ENCODE measurements around the gene LHFPL6. TPM values are rescaled to one million over a fixed set of nuclear protein-coding genes. Genes with fewer than 3 reads are reported as not detected.

The LHFPL6 gene
- total RNA-seq, 1 donor from 2014 or later: 4.8 TPM

GRCh38 chr13:39565036-39565949 is 37.7 kb downstream of the LHFPL6 start:
- H3K9me3 Mint-ChIP-seq: no peaks in the 10 kb centered on the region
- peaks cover 4% of the 10 kb centered on the region for H3K27me3 Mint-ChIP-seq (ENCODE audit: insufficient read depth)
- DNase-seq (ENCODE audit: low spot score): no peak
- H3K27ac Mint-ChIP-seq: no peak overlapping the region
- no peaks in the 10 kb centered on the region for H3K36me3 Mint-ChIP-seq (ENCODE audit: low read depth)
- H3K4me1 Mint-ChIP-seq (ENCODE audit: low read depth): no peaks in the 10 kb centered on the region
- H3K4me3 Mint-ChIP-seq: no peak overlapping the region
- intact Hi-C loops (cut with micrococcal nuclease): no loop called here

- intact Hi-C loops (cut with micrococcal nuclease): no loop called here
- H3K4me3 Mint-ChIP-seq: no peak overlapping the region
Measured at GRCh38 chr13:39563470-39563735, 39.6 kb downstream of the LHFPL6 start.

GRCh38 chr13:39561971-39562370 is 41.0 kb downstream of the LHFPL6 start:
- intact Hi-C loops (cut with micrococcal nuclease): no loop called here
- Mint-ChIP-seq H3K4me1 (ENCODE audit: low read depth) (no peaks in the 10 kb centered on the region), H3K27me3 (ENCODE audit: insufficient read depth) (peaks cover 4% of the 10 kb centered on the region)

More at GRCh38 chr13:39563470-39563735, 39.6 kb downstream of the LHFPL6 start:
- DNase-seq (ENCODE audit: low spot score): no peak
- Mint-ChIP-seq H3K4me1 (ENCODE audit: low read depth) (no peaks in the 10 kb centered on the region), H3K9me3 (no peaks in the 10 kb centered on the region), H3K27ac (no peak overlapping the region), H3K27me3 (ENCODE audit: insufficient read depth) (peaks cover 4% of the 10 kb centered on the region), H3K36me3 (ENCODE audit: low read depth) (no peaks in the 10 kb centered on the region)

DNA sequence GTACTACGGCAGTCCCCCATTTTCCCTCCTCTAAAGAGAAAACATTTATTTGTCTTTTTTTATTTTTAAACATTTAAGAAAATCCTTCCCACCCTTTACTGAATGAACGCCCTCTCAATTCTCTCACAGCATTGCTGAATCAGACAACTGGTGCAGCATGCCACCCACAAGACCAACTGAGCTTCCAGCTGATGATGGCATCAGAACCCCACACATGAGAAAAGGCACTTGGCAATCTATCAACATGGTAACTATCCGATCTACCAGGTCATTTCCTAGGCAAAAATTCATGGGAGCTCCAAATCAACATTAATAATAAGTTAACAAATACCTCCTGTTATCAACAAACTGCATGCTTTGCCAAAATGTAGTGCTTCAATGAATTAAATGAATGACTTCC is 43.1 kb downstream of the LHFPL6 start:
- Mint-ChIP-seq H3K4me1 (ENCODE audit: low read depth) (no peaks in the 10 kb centered on the region), H3K27me3 (ENCODE audit: insufficient read depth) (peaks cover 4% of the 10 kb centered on the region), H3K36me3 (ENCODE audit: low read depth) (no peaks in the 10 kb centered on the region), H3K9me3 (no peaks in the 10 kb centered on the region), H3K4me3 (no peak overlapping the region), H3K27ac (no peak overlapping the region)
- intact Hi-C loops (cut with micrococcal nuclease): no loop called here
- no peak for DNase-seq (ENCODE audit: low spot score)

More at GRCh38 chr13:39561971-39562370, 41.0 kb downstream of the LHFPL6 start:
- no peaks in the 10 kb centered on the region for H3K9me3 Mint-ChIP-seq
- H3K4me3 Mint-ChIP-seq: no peak overlapping the region
- no peak for DNase-seq (ENCODE audit: low spot score)
- H3K27ac Mint-ChIP-seq: no peak overlapping the region
- no peaks in the 10 kb centered on the region for H3K36me3 Mint-ChIP-seq (ENCODE audit: low read depth)

DNA sequence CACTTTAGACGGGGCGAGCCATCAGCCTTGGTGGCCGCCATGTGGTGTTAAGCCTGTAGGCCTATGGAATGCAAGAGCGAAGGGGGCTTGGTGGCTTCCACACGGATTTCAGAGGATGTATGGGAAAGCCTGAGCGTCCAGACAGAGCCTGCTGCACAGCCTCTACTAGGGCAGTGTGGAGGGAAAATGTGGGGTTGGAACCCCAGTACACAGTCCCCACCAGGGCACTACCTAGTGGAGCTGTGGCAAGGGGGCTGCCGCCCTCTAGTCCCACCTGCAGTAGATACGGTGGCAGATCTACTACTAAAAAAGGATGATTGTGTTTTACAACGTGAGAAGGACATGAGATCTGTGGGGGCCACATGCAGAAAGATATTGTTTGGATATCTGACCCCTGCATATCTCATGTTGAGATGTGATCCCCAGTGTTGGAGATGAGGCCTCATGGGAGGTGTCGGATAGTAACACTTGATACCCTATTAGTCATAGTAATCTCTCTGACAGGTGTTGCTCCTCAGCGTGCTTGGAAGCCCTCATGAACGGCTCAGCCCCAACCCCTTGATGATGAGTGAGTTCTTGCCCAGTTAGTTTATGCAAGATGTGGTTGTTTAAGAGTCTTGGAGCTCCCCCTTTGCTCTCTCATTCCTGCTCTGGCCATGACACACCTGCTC is 45.6 kb downstream of the LHFPL6 start:
- Mint-ChIP-seq H3K36me3 (ENCODE audit: low read depth) (no peaks in the 10 kb centered on the region), H3K9me3 (no peaks in the 10 kb centered on the region), H3K4me1 (ENCODE audit: low read depth) (no peaks in the 10 kb centered on the region), H3K4me3 (no peak overlapping the region), H3K27me3 (ENCODE audit: insufficient read depth) (peaks cover 2% of the 10 kb centered on the region), H3K27ac (no peak overlapping the region)
- DNase-seq (ENCODE audit: low spot score): no peak
- intact Hi-C loops (cut with micrococcal nuclease): no loop called here

- H3K27ac Mint-ChIP-seq: no peak overlapping the region
- intact Hi-C loops (cut with micrococcal nuclease): no loop called here
- peaks cover 2% of the 10 kb centered on the region for H3K27me3 Mint-ChIP-seq (ENCODE audit: insufficient read depth)
- no peak for DNase-seq (ENCODE audit: low spot score)
- no peaks in the 10 kb centered on the region for H3K4me1 Mint-ChIP-seq (ENCODE audit: low read depth)
- H3K4me3 Mint-ChIP-seq: no peak overlapping the region
- no peaks in the 10 kb centered on the region for H3K9me3 Mint-ChIP-seq
- no peaks in the 10 kb centered on the region for H3K36me3 Mint-ChIP-seq (ENCODE audit: low read depth)
Measured at GRCh38 chr13:39556866-39557265, 46.1 kb downstream of the LHFPL6 start.

GRCh38 chr13:39554371-39554770 is 48.6 kb downstream of the LHFPL6 start:
- no peak for DNase-seq (ENCODE audit: low spot score)
- H3K4me3 Mint-ChIP-seq: no peak overlapping the region
- H3K36me3 Mint-ChIP-seq (ENCODE audit: low read depth): no peaks in the 10 kb centered on the region
- intact Hi-C loops (cut with micrococcal nuclease): no loop called here
- peaks cover 2% of the 10 kb centered on the region for H3K27me3 Mint-ChIP-seq (ENCODE audit: insufficient read depth)
- H3K9me3 Mint-ChIP-seq: no peaks in the 10 kb centered on the region
- H3K27ac Mint-ChIP-seq: no peak overlapping the region
- no peaks in the 10 kb centered on the region for H3K4me1 Mint-ChIP-seq (ENCODE audit: low read depth)

DNA sequence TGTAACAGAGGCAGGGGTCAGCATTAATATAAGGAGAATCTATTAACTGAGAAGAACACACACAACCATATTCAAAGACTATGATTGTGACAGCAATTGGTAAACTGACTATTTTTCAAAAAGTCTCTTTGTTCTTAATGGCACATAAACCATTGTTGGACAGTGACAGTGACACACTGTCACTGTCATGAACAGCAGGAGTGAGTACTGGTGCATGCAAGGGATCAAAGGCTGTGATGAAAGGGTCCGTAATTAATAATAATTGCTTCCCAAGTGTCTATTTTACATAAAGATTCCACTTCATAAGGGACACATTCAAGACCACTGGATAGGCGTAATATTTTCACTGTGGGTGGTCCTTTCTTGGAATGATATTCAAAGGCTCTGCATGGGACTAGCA is 50.7 kb downstream of the LHFPL6 start:
- Mint-ChIP-seq H3K27ac (no peak overlapping the region), H3K36me3 (ENCODE audit: low read depth) (no peaks in the 10 kb centered on the region), H3K9me3 (no peaks in the 10 kb centered on the region), H3K4me3 (no peak overlapping the region), H3K27me3 (ENCODE audit: insufficient read depth) (peaks cover 2% of the 10 kb centered on the region), H3K4me1 (ENCODE audit: low read depth) (no peaks in the 10 kb centered on the region)
- no peak for DNase-seq (ENCODE audit: low spot score)
- intact Hi-C loops (cut with micrococcal nuclease): no loop called here

DNA sequence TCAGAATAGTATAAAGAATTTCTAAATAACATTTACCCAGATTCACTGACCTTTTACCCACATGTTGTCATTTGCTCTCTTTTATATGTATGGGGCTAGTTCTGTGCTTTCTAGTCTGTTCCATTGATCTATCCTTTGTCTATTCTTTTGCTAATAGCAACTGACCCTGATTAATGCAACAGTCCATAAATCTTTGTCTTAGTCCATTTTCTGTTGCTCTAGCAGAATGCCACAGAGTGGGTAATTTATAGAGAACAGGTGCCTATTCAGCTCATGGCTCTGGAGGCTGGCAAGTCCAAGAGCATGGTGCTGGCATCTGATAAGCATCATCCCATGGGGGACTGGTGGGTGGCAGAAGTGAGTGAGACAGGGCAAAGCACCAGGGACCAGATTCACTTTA is 52.1 kb downstream of the LHFPL6 start:
- H3K4me1 Mint-ChIP-seq (ENCODE audit: low read depth): no peaks in the 10 kb centered on the region
- no peaks in the 10 kb centered on the region for H3K36me3 Mint-ChIP-seq (ENCODE audit: low read depth)
- H3K27me3 Mint-ChIP-seq (ENCODE audit: insufficient read depth): peaks cover 2% of the 10 kb centered on the region
- no peak overlapping the region for H3K27ac Mint-ChIP-seq
- H3K9me3 Mint-ChIP-seq: no peaks in the 10 kb centered on the region
- H3K4me3 Mint-ChIP-seq: no peak overlapping the region
- DNase-seq (ENCODE audit: low spot score): no peak
- intact Hi-C loops (cut with micrococcal nuclease): no loop called here

DNA sequence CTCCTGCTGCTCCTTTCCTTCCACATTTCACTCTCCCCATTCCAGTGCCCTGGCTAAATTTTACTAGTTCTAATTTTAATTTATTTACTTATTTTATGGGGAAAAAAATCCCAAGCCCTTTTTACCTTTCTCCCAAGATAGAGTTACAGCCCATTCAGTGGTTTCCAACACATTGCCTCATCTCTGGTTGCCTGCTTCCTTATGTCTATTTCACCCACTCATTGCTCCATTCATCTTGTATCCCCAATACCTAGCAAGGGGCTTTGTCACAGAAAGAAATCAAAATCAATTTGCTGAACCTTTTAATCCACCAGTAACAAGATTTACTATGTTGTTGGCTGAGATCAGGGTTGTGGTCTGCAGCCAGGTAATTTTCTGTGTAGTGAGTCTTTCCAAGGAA is 55.9 kb downstream of the LHFPL6 start:
- intact Hi-C loops (cut with micrococcal nuclease): no loop called here
- H3K27me3 Mint-ChIP-seq (ENCODE audit: insufficient read depth): no peaks in the 10 kb centered on the region
- no peaks in the 10 kb centered on the region for H3K4me1 Mint-ChIP-seq (ENCODE audit: low read depth)
- H3K27ac Mint-ChIP-seq: no peak overlapping the region
- H3K4me3 Mint-ChIP-seq: no peak overlapping the region
- no peak for DNase-seq (ENCODE audit: low spot score)
- no peaks in the 10 kb centered on the region for H3K9me3 Mint-ChIP-seq
- no peaks in the 10 kb centered on the region for H3K36me3 Mint-ChIP-seq (ENCODE audit: low read depth)

DNA sequence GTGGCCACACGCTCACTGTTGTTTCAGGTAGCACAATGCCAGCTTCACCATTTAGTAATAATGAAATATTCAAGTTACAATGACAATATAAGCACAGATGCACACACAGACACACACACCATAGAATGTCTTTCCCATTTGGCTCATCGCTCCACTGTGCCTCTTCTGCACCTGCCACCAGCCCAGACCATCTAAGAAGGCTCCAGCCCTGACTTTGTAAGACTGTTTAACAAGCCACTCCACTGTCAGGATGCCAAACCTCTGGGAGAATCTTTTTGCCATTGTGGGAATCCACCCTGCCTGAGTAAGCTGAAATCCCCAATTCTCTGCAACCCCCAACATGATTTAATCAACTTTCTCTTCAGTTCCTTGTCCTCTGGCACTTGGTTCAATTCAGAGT is 60.6 kb downstream of the LHFPL6 start:
- intact Hi-C loops (cut with micrococcal nuclease): no loop called here
- Mint-ChIP-seq H3K4me1 (ENCODE audit: low read depth) (no peaks in the 10 kb centered on the region), H3K36me3 (ENCODE audit: low read depth) (no peaks in the 10 kb centered on the region), H3K27ac (no peak overlapping the region), H3K27me3 (ENCODE audit: insufficient read depth) (no peaks in the 10 kb centered on the region), H3K9me3 (no peaks in the 10 kb centered on the region), H3K4me3 (no peak overlapping the region)
- DNase-seq (ENCODE audit: low spot score): no peak

GRCh38 chr13:39540929-39541605 is 61.9 kb downstream of the LHFPL6 start:
- Mint-ChIP-seq H3K4me3 (no peak overlapping the region), H3K9me3 (no peaks in the 10 kb centered on the region), H3K27me3 (ENCODE audit: insufficient read depth) (no peaks in the 10 kb centered on the region), H3K36me3 (ENCODE audit: low read depth) (no peaks in the 10 kb centered on the region), H3K4me1 (ENCODE audit: low read depth) (no peaks in the 10 kb centered on the region), H3K27ac (no peak overlapping the region)
- no peak for DNase-seq (ENCODE audit: low spot score)
- intact Hi-C loops (cut with micrococcal nuclease): no loop called here
